GM12878 (cell line): ENCODE results near the gene KIF5C. TPM values are rescaled to one million over a fixed set of nuclear protein-coding genes. Genes with fewer than 3 reads are reported as not detected.

Experiments
- ATAC-seq: fragments of 200-7000 bp; cut with Tn5 transposase; 3 replicates; pipeline ENCODE4 v1.9.1; 2020; ENCODE audit warnings: mild to moderate bottlenecking, moderate library complexity
- BruUV-seq: library from RNA; stranded (reverse); fragments of 400-500 nt; replicated peaks from 2 replicates; lab custom pipeline; 2021; lab: Mats Ljungman, UMichigan
- CTCF ChIA-PET: fragments of 300-600 bp; sonication (Branson Sonifier 250); formaldehyde crosslinking; extraction: SDS; loops from one replicate; lab custom pipeline; 2021; ENCODE audit warnings: inconsistent platforms; lab: Yijun Ruan, JAX
- POLR2A ChIA-PET: fragments of 350-600 bp; formaldehyde crosslinking; extraction: SDS; loops from one replicate; lab custom pipeline; 2021; ENCODE audit warnings: inconsistent platforms; lab: Charles Lee
- RAD21 ChIA-PET: fragments of 300-600 bp; sonication (Branson Sonifier 250); formaldehyde crosslinking; loops from one replicate; lab custom pipeline; 2023; ENCODE audit warnings: antibody characterized with exemption; ENCODE audit not compliant: unreplicated experiment; lab: Charles Lee
- SMC1A ChIA-PET: fragments of 300-600 bp; sonication (Branson Sonifier 250); formaldehyde crosslinking; loops from one replicate; lab custom pipeline; 2023; ENCODE audit not compliant: unreplicated experiment, uncharacterized antibody; lab: Charles Lee
- DNase-seq: peaks from one replicate; pipeline ENCODE4 v3.0.0-alpha.2; 2011; ENCODE audit warnings: low read depth, low spot score
- FAIRE-seq: peaks from 3 replicates; lab custom pipeline; 2011; peaks lifted over from hg19 to GRCh38; lab: Jason Lieb, UNC
- H2AFZ ChIP-seq: 2 replicates; pipeline ENCODE4 v1.6.0; 2011; ENCODE audit warnings: low read depth, low read length, control low read depth; ENCODE audit not compliant: control insufficient read depth
- H3K27ac ChIP-seq: 2 replicates; pipeline ENCODE4 v1.5.1; 2011; ENCODE audit warnings: control low read depth; ENCODE audit not compliant: control insufficient read depth, insufficient read depth
- H3K27me3 ChIP-seq, 2 experiments: replicated peaks in 1 of 2; 2 replicates each; pipeline versions ENCODE4 v1.6.0 to v1.6.1; 2011; ENCODE audit warnings: low read length in 1 of 2; ENCODE audit not compliant: control insufficient read depth in 2 of 2, insufficient read depth in 2 of 2
- H3K36me3 ChIP-seq, 2 experiments: 2 replicates each; pipeline ENCODE4 v1.5.1; 2011; ENCODE audit warnings: low read length in 1 of 2; ENCODE audit not compliant: control insufficient read depth in 2 of 2, insufficient read depth in 2 of 2
- H3K4me1 ChIP-seq: 2 replicates; pipeline ENCODE4 v1.6.1; 2011; ENCODE audit warnings: mild to moderate bottlenecking, low read length, moderate library complexity, mixed read lengths; ENCODE audit not compliant: control insufficient read depth, insufficient read depth
- H3K4me2 ChIP-seq: 2 replicates; pipeline ENCODE4 v1.6.0; 2011; ENCODE audit warnings: control low read depth; ENCODE audit not compliant: control insufficient read depth, insufficient read depth
- H3K4me3 ChIP-seq: fragments of 200-600 bp; sonication (generic); 2 replicates; pipeline ENCODE4 v1.5.1; 2016
- H3K79me2 ChIP-seq: 2 replicates; pipeline ENCODE4 v1.6.0; 2011; ENCODE audit warnings: low read length; ENCODE audit not compliant: control insufficient read depth, insufficient read depth
- H3K9ac ChIP-seq: 2 replicates; pipeline ENCODE4 v1.8.0; 2011; ENCODE audit warnings: low read length, control low read depth, mixed read lengths; ENCODE audit not compliant: control insufficient read depth, insufficient read depth
- H3K9me3 ChIP-seq: replicated peaks from 3 replicates; pipeline ENCODE4 v1.5.1; 2011; ENCODE audit warnings: mild to moderate bottlenecking, low read length; ENCODE audit not compliant: control insufficient read depth, insufficient read depth
- H4K20me1 ChIP-seq: 2 replicates; pipeline ENCODE4 v1.6.0; 2011; ENCODE audit not compliant: control insufficient read depth, insufficient read depth
- CREM ChIP-seq: IDR thresholded peaks from 2 replicates; pipeline ENCODE4 v1.6.1; 2014; ENCODE audit warnings: antibody characterized with exemption, low read depth
- FOXK2 ChIP-seq: fragments of 450-650 bp; IDR thresholded peaks from 2 replicates; pipeline ENCODE4 v1.6.1; 2017; ENCODE audit warnings: mild to moderate bottlenecking, moderate library complexity
- HCFC1 ChIP-seq: fragments of 150-350 bp; IDR thresholded peaks from 2 replicates; pipeline ENCODE4 v1.6.1; 2014; ENCODE audit warnings: low read length
- KLF5 ChIP-seq: fragments of 450-650 bp; IDR thresholded peaks from 2 replicates; pipeline ENCODE4 v1.6.1; 2014; ENCODE audit warnings: mild to moderate bottlenecking; ENCODE audit not compliant: partially characterized antibody
- MTA2 ChIP-seq: fragments of 450-650 bp; IDR thresholded peaks from 2 replicates; pipeline ENCODE4 v1.6.1; 2016; ENCODE audit warnings: low read depth, mild to moderate bottlenecking, moderate library complexity
- NBN ChIP-seq: fragments of 450-650 bp; IDR thresholded peaks from 2 replicates; pipeline ENCODE4 v1.6.1; 2016
- NKRF ChIP-seq: fragments of 450-650 bp; conservative IDR thresholded peaks from 2 replicates; pipeline ENCODE4 v1.6.1; 2017; ENCODE audit warnings: mild to moderate bottlenecking, moderate library complexity
- SIX5 ChIP-seq: IDR thresholded peaks from 2 replicates; pipeline ENCODE4 v1.6.1; 2011; ENCODE audit warnings: mild to moderate bottlenecking, low read depth, low read length, moderate library complexity; ENCODE audit not compliant: severe bottlenecking
- SUPT20H ChIP-seq: IDR thresholded peaks from 2 replicates; pipeline ENCODE4 v1.6.1; 2011; ENCODE audit warnings: low read depth, mild to moderate bottlenecking, low read length, moderate library complexity, borderline replicate concordance; ENCODE audit not compliant: control insufficient read depth
- USF2 ChIP-seq: IDR thresholded peaks from 2 replicates; pipeline ENCODE4 v1.6.1; 2011; ENCODE audit warnings: low read depth, low read length, improper control_type of control experiment, borderline replicate concordance
- YY1 ChIP-seq: IDR thresholded peaks from 2 replicates; pipeline ENCODE4 v1.6.1; 2011; ENCODE audit warnings: low read depth, mild to moderate bottlenecking, low read length
- ZNF24 ChIP-seq: fragments of 450-650 bp; IDR thresholded peaks from 2 replicates; pipeline ENCODE4 v1.6.1; 2017; ENCODE audit warnings: antibody characterized with exemption, mild to moderate bottlenecking
- WGBS: methylation state at CpG from one replicate; pipeline ENCODE4 v1.1.6; 2016; ENCODE audit warnings: low lambda C conversion rate; ENCODE audit not compliant: insufficient replicate concordance, insufficient coverage; ENCODE audit errors: missing lambda C conversion rate; 5-methylcytosine and 5-hydroxymethylcytosine counted together
- in situ Hi-C: fragments of 300-500 bp; cut with MboI; formaldehyde crosslinking; loops from 9 replicates; pipeline ENCODE4 v1.14.3; 2018; ENCODE audit warnings: mixed read lengths
- intact Hi-C: fragments of 100-400 bp; cut with micrococcal nuclease; formaldehyde crosslinking; loops from one replicate; pipeline ENCODE4 v1.14.2; 2022; ENCODE audit not compliant: unreplicated experiment
- polyA plus RNA-seq, 11 experiments: library from polyadenylated mRNA; depleted of rRNA in 4 of 11; unstranded in 6 of 11; stranded (reverse) in 5 of 11; fragments of >200 nt; fragmentation: Nextera tagmentation in 4 of 11; fragmentation: Illumina TruSeq in 1 of 11; extraction: Ambion mirVana in 4 of 11; extraction: Trizol in 1 of 11; gene quantifications; 1 replicate in 1 of 11; 2 replicates in 10 of 11; pipeline versions ENCODE4 v1.2.1 to v1.2.3, GENCODE V29; 2011 to 2016; ENCODE audit warnings: inconsistent platforms in 2 of 11, missing spikeins in 2 of 11, low read depth in 1 of 11
- total RNA-seq, 4 experiments: library from RNA; depleted of rRNA in 3 of 4; stranded (reverse); fragments of >200 nt in 3 of 4; fragmentation: Illumina TruSeq in 1 of 4; extraction: Trizol in 1 of 4; gene quantifications; 2 replicates each; pipeline versions ENCODE4 v1.2.1 to v1.2.3, GENCODE V29; 2013 to 2021
- TF ChIP-seq, protein P1 (sequence below): fragments of 450-650 bp; IDR thresholded peaks from 2 replicates; pipeline ENCODE4 v1.6.1; 2017; ENCODE audit warnings: mild to moderate bottlenecking

The KIF5C gene
- total and polyA plus RNA-seq, 10 of the 15 experiments (the other 5 are each of a cell fraction or from before 2014, with no cell fraction given): 0.08 to 0.49 (median 0.24) TPM

- H2AFZ ChIP-seq: no peak overlapping the region
- ATAC-seq (no peak), FAIRE-seq (no peak), DNase-seq (peak; percentile 8)
- H3K9me3 ChIP-seq: no peaks in the 10 kb centered on the region
- no peak overlapping the region for H3K27ac ChIP-seq
- no peak overlapping the region for H3K4me3 ChIP-seq
- H3K4me2 ChIP-seq: no peak overlapping the region
- H3K27me3 ChIP-seq: no peaks in the 10 kb centered on the region
- BruUV-seq: no TSS peak
- WGBS: 78% methylated on average over 4 of the region's 4 CpGs
- H3K79me2 ChIP-seq: no peaks in the 10 kb centered on the region
- in situ Hi-C loops (no loop called here), intact Hi-C loops (no loop called here)
- peaks cover 11% of the 10 kb centered on the region; the same call in 1 of the 2 replicates for H3K4me1 ChIP-seq
- ChIA-PET CTCF (no interaction called here), RAD21 (no interaction called here), POLR2A (no interaction called here), SMC1A (interaction anchor here (2.9 kb wide), 1 partner anchor 17 kb away, joined by 10 read pairs; no protein-coding TSS in a partner anchor)
- no peaks in the 10 kb centered on the region for H4K20me1 ChIP-seq
- TF ChIP-seq MTA2 (peak; percentile 85), CREM (no peak)
- H3K36me3 ChIP-seq: no peaks in the 10 kb centered on the region
- no peak overlapping the region for H3K9ac ChIP-seq
These were observed 93.8 kb downstream of the KIF5C start for GRCh38 chr2:148968776-148969319.

DNA sequence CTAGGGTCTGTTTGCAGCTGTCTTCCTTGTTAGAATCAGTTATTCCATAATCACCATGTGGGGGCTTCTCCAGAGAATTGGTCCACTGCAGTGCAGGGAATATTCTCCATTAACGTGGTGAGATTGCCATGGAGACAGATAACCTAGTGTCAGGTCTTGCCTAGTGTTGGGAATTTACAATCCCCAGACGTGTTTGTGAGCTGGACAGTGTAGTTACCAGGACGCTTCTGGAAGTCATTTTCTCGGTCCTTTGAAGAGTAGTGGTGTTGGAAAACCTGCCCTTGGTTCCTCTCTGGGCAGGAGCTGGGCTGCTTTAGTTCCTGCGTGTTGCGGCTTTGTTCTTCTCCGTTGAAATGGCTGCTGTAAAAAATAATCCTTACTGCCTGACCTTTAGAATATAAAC, 94.6 kb downstream of the KIF5C start:
- ChIA-PET RAD21 (interaction anchor here (0.8 kb wide), 1 partner anchor 51 kb away, joined by 3 read pairs; no protein-coding TSS in a partner anchor), SMC1A (interaction anchor here (1.0 to 2.9 kb wide), 2 partner anchors 8 to 16 kb away, joined by 3 to 10 read pairs; no protein-coding TSS in a partner anchor), CTCF (interaction anchor here (0.9 to 1.5 kb wide), 4 partner anchors 9 to 47 kb away, joined by 3 to 5 read pairs (median 4); no protein-coding TSS in a partner anchor), POLR2A (no interaction called here)
- H4K20me1 ChIP-seq: no peaks in the 10 kb centered on the region
- 77% methylated on average over 7 of the region's 7 CpGs for WGBS
- BruUV-seq: no TSS peak
- H2AFZ ChIP-seq: no peak overlapping the region
- ATAC-seq (no peak), FAIRE-seq (no peak), DNase-seq (no peak)
- H3K4me1 ChIP-seq: peaks cover 11% of the 10 kb centered on the region; the same call in 1 of the 2 replicates
- no peak overlapping the region for H3K27ac ChIP-seq
- no peak overlapping the region for H3K4me2 ChIP-seq
- no peak overlapping the region for H3K4me3 ChIP-seq
- no peaks in the 10 kb centered on the region for H3K27me3 ChIP-seq
- H3K79me2 ChIP-seq: no peaks in the 10 kb centered on the region
- no peak overlapping the region for H3K9ac ChIP-seq
- in situ Hi-C loops (no loop called here), intact Hi-C loops (no loop called here)
- no peaks in the 10 kb centered on the region for H3K36me3 ChIP-seq
- H3K9me3 ChIP-seq: no peaks in the 10 kb centered on the region
- TF ChIP-seq HCFC1: no peak
- TF ChIP-seq USF2: no peak
- TF ChIP-seq ZNF24: no peak
- TF ChIP-seq SIX5: no peak
- TF ChIP-seq SUPT20H: no peak
- no peak for TF ChIP-seq FOXK2
- TF ChIP-seq NKRF: no peak
- TF ChIP-seq, protein P1, sequence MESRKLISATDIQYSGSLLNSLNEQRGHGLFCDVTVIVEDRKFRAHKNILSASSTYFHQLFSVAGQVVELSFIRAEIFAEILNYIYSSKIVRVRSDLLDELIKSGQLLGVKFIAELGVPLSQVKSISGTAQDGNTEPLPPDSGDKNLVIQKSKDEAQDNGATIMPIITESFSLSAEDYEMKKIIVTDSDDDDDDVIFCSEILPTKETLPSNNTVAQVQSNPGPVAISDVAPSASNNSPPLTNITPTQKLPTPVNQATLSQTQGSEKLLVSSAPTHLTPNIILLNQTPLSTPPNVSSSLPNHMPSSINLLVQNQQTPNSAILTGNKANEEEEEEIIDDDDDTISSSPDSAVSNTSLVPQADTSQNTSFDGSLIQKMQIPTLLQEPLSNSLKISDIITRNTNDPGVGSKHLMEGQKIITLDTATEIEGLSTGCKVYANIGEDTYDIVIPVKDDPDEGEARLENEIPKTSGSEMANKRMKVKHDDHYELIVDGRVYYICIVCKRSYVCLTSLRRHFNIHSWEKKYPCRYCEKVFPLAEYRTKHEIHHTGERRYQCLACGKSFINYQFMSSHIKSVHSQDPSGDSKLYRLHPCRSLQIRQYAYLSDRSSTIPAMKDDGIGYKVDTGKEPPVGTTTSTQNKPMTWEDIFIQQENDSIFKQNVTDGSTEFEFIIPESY: no peak
- TF ChIP-seq KLF5: no peak
- TF ChIP-seq NBN: no peak
- no peak for TF ChIP-seq YY1
